Measurements from ENCODE around the gene FIBP.

DNA sequence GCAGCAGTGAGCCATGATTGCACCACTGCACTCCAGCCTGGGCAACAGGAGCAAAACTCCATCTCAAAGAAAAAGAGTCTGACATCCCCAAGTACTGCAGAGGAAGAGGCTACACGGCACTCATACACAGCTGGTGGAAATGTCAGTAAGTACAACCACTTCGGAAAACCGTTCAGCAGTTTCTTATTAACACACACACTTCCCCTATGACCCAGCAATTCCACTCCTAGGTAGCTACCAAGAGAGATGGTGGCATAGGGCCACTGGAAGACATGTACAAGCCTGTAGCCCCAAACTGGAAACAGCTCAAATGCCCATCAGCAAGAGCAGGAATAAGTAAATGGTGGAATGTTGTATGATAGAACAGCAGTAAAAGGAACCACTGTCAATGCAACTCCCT, 34.3 kb upstream of the FIBP start:
- TF ChIP-seq MXI1 (conservative IDR thresholded peaks at IDR 0.05; ENCODE audit: poor library complexity, severe bottlenecking) (no peak), POLR2AphosphoS5 (IDR thresholded peaks at IDR 0.05) (no peak), EZH2 (IDR thresholded peaks at IDR 0.05; ENCODE audit: borderline replicate concordance, insufficient read depth, low read length, poor library complexity, severe bottlenecking) (no peak)
- TF ChIP-seq, protein P1, sequence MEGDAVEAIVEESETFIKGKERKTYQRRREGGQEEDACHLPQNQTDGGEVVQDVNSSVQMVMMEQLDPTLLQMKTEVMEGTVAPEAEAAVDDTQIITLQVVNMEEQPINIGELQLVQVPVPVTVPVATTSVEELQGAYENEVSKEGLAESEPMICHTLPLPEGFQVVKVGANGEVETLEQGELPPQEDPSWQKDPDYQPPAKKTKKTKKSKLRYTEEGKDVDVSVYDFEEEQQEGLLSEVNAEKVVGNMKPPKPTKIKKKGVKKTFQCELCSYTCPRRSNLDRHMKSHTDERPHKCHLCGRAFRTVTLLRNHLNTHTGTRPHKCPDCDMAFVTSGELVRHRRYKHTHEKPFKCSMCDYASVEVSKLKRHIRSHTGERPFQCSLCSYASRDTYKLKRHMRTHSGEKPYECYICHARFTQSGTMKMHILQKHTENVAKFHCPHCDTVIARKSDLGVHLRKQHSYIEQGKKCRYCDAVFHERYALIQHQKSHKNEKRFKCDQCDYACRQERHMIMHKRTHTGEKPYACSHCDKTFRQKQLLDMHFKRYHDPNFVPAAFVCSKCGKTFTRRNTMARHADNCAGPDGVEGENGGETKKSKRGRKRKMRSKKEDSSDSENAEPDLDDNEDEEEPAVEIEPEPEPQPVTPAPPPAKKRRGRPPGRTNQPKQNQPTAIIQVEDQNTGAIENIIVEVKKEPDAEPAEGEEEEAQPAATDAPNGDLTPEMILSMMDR (IDR thresholded peaks at IDR 0.05; ENCODE audit: poor library complexity, severe bottlenecking) = no peak
- TF ChIP-seq, protein P2, sequence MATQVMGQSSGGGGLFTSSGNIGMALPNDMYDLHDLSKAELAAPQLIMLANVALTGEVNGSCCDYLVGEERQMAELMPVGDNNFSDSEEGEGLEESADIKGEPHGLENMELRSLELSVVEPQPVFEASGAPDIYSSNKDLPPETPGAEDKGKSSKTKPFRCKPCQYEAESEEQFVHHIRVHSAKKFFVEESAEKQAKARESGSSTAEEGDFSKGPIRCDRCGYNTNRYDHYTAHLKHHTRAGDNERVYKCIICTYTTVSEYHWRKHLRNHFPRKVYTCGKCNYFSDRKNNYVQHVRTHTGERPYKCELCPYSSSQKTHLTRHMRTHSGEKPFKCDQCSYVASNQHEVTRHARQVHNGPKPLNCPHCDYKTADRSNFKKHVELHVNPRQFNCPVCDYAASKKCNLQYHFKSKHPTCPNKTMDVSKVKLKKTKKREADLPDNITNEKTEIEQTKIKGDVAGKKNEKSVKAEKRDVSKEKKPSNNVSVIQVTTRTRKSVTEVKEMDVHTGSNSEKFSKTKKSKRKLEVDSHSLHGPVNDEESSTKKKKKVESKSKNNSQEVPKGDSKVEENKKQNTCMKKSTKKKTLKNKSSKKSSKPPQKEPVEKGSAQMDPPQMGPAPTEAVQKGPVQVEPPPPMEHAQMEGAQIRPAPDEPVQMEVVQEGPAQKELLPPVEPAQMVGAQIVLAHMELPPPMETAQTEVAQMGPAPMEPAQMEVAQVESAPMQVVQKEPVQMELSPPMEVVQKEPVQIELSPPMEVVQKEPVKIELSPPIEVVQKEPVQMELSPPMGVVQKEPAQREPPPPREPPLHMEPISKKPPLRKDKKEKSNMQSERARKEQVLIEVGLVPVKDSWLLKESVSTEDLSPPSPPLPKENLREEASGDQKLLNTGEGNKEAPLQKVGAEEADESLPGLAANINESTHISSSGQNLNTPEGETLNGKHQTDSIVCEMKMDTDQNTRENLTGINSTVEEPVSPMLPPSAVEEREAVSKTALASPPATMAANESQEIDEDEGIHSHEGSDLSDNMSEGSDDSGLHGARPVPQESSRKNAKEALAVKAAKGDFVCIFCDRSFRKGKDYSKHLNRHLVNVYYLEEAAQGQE (IDR thresholded peaks at IDR 0.05; ENCODE audit: borderline replicate concordance) = no peak

All from neural cell (in vitro differentiated cells).